Amniotic stem cell (primary cell): Measurements from ENCODE around the gene DYNLT4.
"Not testable (repeated sequence)": the region's sequence is repeated elsewhere in the genome, so short reads cannot be mapped to it uniquely, and the experiment has no call there.

Experiments used
- DNase-seq: peaks from one replicate; lab custom pipeline; 2025; lab: John Stamatoyannopoulos, UW

DYNLT4 gene

DNA sequence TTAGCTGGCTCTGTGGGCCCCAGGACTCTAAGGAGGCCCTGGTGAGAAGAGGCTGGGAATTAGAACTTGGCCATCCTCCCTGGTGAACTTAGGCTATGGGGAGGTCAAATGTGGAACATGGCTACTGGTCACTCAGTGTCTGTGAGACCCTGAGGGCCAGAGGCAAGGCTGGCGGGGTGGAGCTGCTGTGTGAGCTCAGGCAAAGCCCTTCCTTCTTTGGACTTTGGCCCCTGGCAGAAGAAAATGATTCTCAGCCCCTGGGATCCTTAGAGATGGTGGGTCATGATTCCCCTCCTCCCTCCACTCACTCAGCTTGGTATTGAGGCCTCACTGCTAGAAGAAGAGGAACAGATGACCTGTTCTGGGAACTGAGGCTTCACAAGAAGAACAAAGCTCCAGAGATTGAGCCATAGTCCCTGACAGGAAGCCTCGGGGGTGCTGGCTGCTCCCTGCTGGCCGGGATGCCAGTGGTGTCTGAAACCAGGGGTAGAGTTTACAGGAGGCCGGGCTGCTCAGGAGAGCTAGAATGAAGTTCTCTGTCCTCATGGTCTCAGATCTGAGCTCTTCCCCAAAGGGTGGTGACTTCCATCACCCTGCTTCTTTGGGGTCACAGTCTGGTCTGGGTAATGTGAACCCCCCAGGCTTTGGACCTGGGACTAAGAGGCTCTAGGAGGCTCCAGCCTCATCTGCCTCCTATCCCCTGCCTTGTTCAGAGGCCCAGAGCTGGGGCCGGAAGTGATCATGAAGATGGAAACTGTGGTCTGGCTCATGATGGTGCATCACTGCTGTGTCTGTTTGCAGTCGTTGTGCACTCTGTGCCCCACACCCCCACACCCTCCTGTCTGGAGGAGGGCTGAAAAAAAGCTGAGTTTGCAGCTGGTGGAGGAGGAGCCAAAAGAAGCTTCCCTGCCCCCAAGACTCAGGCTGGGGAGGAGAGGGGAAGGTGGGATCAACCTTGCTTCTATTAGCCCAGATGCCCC is 2.1 kb upstream of the DYNLT4 start:
- DNase-seq: no peak

DNA sequence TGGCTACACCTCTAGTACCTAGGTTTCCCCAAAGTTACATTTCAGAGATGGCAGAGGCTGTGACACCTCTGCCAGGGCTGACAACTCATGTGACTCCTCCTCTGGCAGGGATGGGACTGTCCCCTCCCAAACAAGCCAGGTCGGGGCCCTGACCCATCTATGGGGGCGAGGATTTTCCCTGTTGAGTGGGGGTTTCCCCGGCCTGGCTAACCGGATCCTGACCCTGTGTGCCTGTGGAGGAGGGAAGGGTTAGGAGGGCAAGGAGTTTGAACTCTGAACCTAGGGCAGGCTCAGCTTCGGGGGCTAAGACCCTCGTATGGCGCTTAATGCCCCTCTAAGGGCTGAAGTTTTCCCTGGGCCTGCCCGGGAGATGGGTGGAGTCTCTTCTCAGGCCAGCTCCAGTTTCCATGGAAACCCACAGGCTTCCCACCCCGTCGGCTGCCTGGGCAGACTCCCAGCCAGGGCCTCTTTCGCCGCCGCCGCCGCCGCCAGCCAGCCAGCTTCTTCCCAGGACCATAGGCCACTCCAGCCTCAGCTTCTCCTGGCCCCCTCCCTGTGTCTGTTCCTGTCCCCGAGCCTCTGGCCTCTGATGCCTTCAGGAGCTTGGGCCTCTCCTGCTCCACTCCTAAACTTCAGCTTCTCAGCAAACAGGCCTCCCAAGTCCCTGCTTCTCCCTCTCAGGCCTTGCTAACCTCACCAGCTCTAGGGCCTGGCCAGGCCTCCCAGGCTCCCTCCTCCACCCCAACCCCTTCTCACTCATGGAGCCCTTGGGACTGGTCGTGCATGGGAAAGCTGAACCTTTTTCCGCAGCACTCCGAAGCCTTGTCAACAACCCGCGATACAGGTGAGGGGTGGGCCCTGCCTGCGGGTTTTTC is 1.1 kb upstream of the DYNLT4 start, which contains the start of gene BTBD19:
Gene BTBD19 (plus strand): TSS at position 461 of the 875 bp plus-strand sequence. CDS start 298 bp downstream, at position 759.
- peak; percentile 93 for DNase-seq

DNA sequence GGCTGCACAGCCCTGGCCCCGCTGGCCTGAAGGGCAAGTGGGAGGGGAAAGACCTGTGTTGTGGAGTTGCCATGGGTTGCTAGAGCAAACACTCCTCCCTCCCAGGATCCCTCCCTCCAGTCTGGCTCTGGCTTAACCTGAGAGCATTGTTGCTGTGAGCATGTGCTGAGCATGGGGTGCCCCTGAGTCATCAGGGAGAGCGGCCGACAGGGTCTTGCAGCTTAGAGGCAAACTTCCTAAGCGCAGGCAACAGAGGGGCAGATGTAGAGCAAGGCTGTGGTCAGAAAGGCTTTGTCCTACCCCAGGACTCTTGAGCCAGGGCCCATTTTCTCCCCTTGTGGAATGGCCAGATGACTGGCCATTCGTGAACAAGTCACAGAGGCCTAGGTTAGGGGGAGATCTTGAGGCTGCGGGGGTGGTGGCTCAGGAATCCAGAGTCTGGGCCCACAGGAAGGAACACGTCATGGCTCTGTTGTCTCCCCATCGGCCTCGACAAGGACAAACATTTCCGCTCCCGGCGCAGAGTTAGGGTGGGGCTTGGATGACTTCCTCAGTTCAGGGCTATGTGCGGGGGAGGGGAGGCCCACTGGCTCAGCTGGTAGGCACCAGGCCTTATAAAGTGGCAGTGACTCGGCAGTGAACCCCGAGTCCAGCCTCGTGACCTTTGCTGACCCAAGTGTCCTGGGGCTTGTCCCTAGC is 362 bp upstream of the DYNLT4 start:
- DNase-seq: peak; percentile 98

DNA sequence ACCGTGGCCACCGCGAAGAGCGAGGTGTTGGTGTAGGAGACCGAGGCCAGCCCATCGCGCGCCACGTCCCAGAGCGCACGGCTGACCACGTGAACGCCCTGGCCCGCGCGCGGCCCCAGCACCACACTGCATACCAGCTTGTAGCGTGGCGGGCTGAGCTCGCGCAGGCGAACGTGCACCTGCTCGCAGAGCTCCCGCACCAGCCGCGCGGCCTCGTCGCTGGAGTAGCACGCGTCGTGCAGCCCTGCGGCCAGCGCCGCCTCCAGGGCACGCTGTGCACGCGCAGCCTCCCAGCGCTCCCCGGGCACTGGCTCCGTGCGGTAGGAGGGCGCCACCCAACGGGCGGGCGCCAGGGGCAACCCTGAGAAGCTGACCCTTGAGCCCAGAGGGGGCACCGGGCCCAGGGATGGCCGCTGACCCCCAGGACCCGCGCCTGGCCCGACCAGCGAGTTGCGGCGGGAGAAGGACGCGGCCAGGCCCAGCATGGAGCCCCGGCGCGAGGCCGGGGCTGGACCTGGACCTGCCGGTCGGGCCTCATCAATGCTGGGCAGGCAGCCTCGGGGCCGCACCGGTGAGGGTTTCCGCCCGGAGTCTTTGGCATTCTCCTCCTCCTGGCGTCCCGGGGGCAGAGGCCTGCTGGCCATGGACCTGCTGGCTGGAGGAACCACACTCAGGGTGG is 987 bp downstream of the DYNLT4 start:
- no peak for DNase-seq

DNA sequence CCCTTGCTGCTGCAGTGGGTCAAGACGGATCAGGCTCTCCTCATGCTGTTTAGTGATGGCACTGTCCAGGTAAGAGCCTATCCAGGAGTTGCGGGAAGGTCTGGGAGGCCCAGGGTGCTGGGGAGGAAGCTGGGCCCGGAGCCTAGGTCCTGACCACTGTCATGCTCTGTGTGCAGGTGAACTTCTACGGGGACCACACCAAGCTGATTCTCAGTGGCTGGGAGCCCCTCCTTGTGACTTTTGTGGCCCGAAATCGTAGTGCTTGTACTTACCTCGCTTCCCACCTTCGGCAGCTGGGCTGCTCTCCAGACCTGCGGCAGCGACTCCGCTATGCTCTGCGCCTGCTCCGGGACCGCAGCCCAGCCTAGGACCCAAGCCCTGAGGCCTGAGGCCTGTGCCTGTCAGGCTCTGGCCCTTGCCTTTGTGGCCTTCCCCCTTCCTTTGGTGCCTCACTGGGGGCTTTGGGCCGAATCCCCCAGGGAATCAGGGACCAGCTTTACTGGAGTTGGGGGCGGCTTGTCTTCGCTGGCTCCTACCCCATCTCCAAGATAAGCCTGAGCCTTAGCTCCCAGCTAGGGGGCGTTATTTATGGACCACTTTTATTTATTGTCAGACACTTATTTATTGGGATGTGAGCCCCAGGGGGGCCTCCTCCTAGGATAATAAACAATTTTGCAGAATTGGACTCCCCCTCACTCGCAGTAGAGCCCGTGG is 1.7 kb downstream of the DYNLT4 start:
- DNase-seq: no peak

DNA sequence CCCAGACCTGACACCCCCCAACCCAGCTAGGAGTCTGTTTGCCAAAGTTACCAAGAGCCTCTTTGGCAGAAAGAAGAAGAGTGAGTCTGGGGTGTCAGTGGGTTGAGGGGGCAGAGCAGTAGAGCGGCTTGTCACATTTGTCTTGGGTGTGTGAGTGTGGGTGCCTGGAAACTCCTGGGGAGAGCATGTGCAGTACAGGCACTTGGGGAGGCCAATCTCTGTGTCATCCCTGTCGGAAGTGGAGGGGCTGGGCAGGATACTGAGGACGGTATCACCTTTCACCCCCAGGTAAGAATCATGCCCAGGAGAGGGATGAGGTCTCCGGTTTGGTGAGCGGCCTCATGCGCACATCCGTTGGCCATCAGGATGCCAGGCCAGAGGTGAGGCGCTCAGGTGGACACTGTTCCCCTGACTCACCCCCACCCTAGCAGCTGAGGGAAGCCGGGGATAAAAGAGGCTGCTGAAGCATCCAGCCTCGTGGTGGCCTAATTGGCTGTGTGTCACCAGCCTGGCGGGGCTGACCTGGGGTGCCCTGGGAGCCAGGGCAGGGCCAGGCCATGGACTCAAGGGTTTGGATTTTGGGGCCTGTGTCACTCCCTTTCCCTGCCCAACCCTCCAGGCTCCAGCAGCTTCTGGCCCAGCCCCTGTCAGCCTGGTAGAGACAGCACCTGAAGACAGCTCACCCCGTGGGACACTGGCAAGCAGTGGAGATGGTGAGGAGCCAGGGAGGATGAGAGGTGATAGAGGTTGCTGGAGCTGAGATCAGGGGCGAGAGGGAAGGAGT is 3.6 kb downstream of the DYNLT4 start:
- no peak for DNase-seq

DNA sequence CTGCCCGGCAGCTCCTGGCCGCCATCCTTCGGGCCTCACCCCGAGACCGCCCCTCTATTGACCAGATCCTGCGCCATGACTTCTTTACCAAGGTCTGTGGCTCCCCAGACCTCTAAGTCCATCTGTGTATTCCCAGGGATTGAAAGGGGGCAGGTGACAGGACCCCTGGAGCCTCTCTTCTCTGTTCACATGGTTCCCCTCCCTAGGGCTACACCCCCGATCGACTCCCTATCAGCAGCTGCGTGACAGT is 4.2 kb downstream of the DYNLT4 start:
- DNase-seq: no peak

DNA sequence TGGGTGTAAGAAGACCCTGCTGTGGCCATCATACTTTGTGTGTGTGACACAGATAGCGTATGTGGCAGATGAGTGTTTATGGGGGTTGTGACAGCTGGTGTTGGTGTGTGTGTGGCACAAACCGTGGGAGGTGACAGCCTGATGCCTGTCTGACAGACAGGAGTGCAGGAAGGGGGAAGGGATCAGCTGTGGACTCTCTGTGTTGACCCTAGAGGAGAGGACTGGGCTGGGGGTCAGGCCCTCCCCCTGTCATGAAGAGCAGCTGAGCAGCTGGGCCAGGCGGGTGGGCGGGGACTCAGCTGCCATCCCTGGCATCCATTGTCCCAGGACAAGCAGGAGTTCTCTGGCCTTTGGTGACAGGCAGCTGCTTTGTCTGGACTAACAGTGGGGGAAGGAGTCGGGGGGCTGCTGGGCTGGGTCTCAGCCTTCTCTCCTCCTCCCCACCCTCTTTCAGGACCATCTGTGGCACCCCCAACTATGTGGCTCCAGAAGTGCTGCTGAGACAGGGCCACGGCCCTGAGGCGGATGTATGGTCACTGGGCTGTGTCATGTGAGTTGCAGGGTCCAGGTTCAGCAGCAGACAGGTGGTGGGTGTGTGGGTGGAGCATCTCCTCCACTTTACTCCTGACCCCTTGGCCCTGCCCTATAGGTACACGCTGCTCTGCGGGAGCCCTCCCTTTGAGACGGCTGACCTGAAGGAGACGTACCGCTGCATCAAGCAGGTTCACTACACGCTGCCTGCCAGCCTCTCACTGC is 4.7 kb downstream of the DYNLT4 start:
- DNase-seq: no peak

DNA sequence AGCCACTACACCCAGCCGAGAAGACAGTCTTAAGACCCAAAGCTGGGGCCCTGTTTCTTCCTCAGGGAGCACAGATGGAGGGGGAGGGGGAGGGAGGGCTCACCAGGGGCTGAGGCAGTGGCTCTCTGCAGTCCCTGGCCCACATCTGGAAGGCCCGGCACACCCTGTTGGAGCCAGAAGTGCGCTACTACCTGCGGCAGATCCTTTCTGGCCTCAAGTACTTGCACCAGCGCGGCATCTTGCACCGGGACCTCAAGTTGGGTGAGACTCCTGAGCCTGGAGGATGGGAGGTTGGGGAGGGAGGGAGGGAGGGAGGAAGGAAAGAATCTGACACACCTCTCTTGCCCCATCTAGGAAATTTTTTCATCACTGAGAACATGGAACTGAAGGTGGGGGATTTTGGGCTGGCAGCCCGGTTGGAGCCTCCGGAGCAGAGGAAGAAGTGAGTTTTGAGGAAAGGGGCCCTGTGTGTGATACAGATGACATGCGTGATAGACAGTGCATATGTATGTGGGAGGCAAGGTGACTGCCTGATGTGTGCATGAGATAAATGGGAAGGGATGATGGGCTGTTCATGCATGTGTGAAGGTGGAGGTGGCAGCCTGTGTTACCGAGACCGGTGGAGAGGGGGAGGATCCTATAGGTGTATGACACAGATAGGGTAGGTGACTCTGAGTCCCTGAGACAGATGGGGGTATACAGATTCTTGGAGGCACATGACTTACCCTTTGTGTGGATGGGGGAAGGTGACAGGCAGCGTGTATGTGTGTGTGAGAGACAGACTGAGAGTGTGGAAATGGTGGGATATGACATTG is 5.5 kb downstream of the DYNLT4 start:
- no peak for DNase-seq

DNA sequence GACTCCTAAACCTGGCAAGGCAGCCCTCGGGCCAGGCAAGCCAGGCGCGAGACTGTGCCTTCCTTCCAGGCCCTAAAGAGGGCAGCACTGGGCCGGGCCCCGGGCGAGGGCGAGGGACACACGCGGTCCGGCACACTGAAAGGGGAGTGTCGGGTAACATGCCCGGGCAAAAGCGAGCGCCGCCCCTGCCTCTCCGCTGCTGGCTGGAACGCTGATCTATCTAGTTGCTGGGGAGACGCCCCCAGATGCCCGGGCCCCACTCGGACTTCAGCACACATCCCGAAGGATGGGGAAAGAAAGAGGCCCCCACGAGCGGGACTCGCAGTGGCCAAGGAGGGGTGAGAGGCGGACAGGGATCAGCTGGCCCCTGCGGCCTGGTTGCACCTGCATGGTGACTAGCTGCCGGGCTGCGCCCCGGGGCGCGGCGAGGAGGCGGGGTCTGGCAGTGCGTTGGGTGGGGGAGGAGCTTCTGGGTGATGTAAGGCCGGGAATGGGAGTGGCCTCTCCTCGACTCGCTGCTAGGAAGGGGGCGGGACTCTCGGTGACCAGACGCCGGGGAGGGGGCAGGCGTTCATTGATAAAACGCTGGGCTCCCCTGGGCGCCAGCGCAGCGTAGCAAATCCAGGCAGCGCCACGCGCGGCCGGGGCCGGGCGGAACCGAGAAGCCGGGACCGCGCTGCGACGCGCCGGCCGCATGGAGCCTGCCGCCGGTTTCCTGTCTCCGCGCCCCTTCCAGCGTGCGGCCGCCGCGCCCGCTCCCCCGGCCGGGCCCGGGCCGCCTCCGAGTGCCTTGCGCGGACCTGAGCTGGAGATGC is 7.2 kb downstream of the DYNLT4 start, which contains the start of gene PLK3:
Gene PLK3 (plus strand): TSS at position 608 of the 815 bp plus-strand sequence. CDS start 87 bp downstream, at position 695.
- peak; percentile 98 for DNase-seq

DNA sequence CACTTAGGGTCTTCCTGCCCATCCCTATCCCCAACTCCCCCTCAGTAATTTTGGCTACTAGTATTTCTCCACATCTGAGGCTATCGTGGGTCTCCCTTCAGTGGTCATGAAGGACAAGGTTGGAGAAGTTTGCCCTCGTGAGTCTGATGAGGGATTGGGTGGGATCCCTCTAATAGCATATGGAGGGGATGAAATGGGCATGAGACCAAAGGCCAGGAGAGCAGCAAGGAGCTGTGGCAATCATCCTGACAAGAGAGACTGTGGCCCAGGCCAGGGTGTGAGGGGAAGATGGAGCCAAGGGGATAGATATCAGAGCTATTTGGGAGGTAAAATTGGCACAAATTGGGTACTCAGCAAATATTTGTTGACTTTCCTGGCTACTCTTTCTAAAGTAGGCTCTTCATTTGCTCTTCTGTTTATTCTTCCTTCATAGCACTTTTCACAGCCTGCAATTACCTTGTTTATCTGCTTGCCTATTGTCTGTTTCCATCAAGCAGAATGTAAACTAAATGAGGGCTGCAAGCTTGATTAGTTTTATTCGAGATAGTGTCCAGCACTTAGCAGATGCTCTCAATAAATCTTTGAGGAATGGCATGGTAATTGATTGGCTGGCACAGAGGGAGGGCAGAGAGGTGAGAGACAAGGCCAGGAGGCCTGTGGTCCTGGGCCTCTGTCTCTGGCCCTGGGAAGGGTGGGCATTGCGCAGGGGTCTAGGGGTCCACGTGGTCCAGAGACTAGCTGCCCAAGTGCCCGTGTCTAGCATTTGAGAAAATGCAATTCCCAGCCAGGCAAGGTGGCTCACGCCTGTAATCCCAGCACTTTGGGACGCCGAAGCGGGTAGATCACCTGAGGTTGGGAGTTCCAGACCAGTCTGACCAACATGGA is 8.4 kb downstream of the DYNLT4 start:
- no peak for DNase-seq

DNA sequence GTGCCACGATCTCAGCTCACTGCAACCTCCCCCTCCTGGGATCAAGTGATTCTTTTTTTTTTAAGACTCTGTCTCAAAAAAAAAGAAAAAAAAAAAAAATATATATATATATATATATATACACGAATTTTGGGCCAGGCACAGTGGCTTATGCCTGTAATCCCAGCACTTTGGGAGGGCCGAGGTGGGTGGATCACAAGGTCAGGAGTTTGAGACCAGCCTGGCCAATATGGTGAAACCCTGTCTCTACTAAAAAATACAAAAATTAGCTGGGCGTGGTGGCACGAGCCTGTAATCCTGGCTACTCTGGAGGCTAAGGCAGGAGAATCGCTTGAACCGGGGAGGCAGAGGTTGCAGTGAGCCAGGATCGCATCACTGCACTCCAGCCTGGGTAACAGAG is 9.3 kb downstream of the DYNLT4 start:
- DNase-seq: not testable (repeated sequence)

DNA sequence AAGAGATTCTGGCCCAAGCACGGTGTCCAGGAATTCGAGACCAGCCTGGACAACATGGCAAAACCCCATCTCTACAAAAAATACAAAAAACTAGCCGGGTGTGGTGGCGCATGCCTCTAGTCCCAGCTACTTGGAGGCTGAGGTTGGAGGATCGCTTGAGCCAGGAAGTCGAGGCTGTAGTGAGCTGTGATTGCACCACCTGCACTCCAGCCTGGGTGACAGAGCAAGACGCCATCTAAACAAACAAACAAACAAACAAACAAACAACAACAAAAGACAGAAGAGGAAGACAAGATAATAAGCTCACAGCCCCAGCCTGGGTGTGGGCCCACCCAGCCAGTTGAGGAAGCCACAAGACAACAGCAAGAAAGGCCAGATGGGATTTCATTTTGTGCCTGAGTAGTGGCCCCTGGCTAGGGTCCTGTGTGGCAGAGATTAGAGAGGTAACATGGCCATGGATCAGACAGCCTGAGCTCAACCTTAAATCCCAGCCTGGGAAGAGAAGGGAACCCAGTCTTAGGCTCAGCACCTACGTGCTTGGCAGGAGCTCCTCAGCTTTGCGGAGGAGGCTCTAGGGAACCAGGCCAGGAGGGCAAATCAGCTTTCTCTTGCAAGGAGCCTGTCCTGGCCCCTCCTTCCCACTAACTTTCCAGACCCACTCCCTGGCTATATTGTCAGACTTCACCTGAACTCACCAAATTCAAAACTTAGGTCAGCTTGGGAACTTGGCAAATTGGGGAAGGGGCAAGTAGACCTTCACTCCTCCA is 14.2 kb downstream of the DYNLT4 start:
- DNase-seq: no peak

DNA sequence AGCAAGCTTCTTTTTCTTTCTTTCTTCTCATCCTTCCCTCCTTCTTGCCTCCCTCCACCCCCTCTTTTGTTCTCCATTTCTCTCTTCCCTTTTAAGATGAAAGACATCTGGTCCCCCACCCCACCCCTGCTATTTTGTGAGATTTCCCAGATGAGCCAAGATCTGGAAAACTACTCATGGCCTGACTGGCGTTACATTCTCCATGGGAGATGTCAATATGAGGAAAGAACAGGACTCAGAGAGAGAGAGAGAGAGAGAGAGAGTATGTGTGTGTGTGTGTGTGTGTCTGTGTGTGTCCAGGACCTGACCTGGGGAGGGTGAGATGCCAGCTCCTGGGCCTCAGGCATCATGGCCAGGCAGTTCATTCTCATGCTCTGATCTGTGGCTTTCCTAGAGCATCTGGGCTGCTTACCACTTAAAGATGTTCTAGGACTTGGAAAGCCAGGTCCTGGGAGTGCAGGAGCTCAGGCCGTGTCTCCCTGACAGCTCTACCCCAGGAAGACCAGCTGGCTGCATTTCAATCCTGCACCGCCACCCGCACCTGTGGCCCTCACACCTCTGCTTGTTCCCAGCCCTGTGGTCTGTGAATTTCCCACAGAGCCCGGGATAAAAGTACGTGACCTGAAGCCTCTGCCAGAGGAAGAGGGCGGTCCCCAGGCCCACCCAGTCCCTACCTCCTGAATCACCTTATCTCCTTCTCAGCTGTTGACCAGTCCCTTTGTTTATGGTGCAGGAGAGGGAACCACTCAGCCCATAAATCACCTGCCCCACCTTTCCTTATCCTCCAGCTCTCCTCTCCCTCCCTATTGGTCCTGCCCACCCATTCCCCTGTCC is 16.0 kb downstream of the DYNLT4 start:
- DNase-seq: no peak
